SK-N-MC (cell line): ENCODE data around the gene NXPE3.

Experiments
- EZH2 ChIP-seq: fragments of 200-600 bp; sonication (generic); IDR thresholded peaks from one replicate; pipeline ENCODE4 v1.6.1; 2017; ENCODE audit warnings: antibody characterized with exemption
- POLR2AphosphoS5 ChIP-seq: IDR thresholded peaks from 2 replicates; pipeline ENCODE4 v1.6.1; 2012; ENCODE audit warnings: mild to moderate bottlenecking, low read depth, low read length, borderline replicate concordance

DNA sequence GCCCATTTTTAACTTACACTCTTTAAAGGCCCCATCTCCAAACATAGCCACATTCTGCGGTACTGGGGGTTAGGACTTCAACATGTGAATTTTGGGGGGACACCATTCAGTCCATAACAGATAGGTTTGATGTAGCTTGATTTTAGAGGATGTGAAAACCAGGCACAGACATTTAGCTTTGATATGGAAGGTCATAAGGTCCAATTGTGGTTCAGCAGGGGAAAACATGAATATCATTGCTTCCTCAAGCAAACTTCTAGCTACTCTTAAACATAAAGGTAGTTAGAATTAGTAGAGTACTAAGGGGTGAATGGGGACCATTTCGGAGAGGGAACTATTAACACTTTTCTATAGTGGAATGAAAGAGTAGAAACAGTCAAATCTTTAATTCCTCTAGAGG is 56.7 kb downstream of the NXPE3 start:
- TF ChIP-seq EZH2 (no peak), POLR2AphosphoS5 (no peak)
